Natural killer cell (primary cell): ENCODE data around the gene TRERF1. TPM values are rescaled to one million over a fixed set of nuclear protein-coding genes. Genes with fewer than 3 reads are reported as not detected.
A peak's percentile ranks its signal among the peaks of the same experiment; 100 is the strongest.

Experiments used
- ATAC-seq, 3 donors: fragments of 150-1000 bp in 2 of 3; fragments of 200-7000 bp in 1 of 3; cut with Tn5 transposase; 1 replicate in 1 of 3; 2 replicates in 2 of 3; pipeline ENCODE4 v1.10.0; 2021; ENCODE audit warnings: mild to moderate bottlenecking in 2 of 3, moderate library complexity in 2 of 3
- DNase-seq, 2 donors: peaks; one replicate each; pipeline versions ENCODE4 v3.0.0 to v3.0.0-alpha.2; 2013 to 2021; ENCODE audit warnings: mixed read lengths in 1 of 2
- H3K27ac ChIP-seq: one replicate; pipeline ENCODE4 v1.5.1; 2013; ENCODE audit warnings: mild to moderate bottlenecking, low read length
- H3K27me3 ChIP-seq: one replicate; pipeline ENCODE4 v1.6.1; 2013; ENCODE audit warnings: low read length; ENCODE audit not compliant: control insufficient read depth, insufficient read depth
- H3K36me3 ChIP-seq: one replicate; pipeline ENCODE4 v1.6.1; 2013; ENCODE audit warnings: low read length; ENCODE audit not compliant: control insufficient read depth, insufficient read depth
- H3K4me1 ChIP-seq: one replicate; pipeline ENCODE4 v1.6.1; 2013; ENCODE audit warnings: low read length; ENCODE audit not compliant: control insufficient read depth, insufficient read depth
- H3K4me3 ChIP-seq: one replicate; pipeline ENCODE4 v1.5.1; 2013; ENCODE audit warnings: low read length
- H3K9me3 ChIP-seq: one replicate; pipeline ENCODE4 v1.6.1; 2013; ENCODE audit warnings: low read length; ENCODE audit not compliant: control insufficient read depth, insufficient read depth
- H3K27ac Mint-ChIP-seq, 2 donors: one replicate each; pipeline ENCODE4 v1.8.0; 2022; ENCODE audit warnings: mild to moderate bottlenecking in 2 of 2, mixed read lengths in 2 of 2, moderate library complexity in 1 of 2
- H3K27me3 Mint-ChIP-seq, 2 donors: one replicate each; pipeline ENCODE4 v1.8.0; 2022; ENCODE audit warnings: low read depth in 2 of 2, mixed read lengths in 2 of 2
- H3K36me3 Mint-ChIP-seq: one replicate; pipeline ENCODE4 v1.8.0; 2022; ENCODE audit warnings: mixed read lengths
- H3K4me1 Mint-ChIP-seq, 2 donors: one replicate each; pipeline ENCODE4 v1.8.0; 2022; ENCODE audit warnings: mixed read lengths in 2 of 2
- H3K4me3 Mint-ChIP-seq: one replicate; pipeline ENCODE4 v1.8.0; 2022; ENCODE audit warnings: mild to moderate bottlenecking, moderate library complexity, mixed read lengths
- H3K9me3 Mint-ChIP-seq, 2 donors: one replicate each; pipeline ENCODE4 v1.8.0; 2022; ENCODE audit warnings: mixed read lengths in 2 of 2
- CTCF ChIP-seq: fragments of 200-600 bp; IDR thresholded peaks from one replicate; pipeline ENCODE4 v1.8.0; 2022; ENCODE audit warnings: antibody characterized with exemption
- WGBS: methylation state at CpG from one replicate; pipeline ENCODE4 v1.1.7; 2013; ENCODE audit warnings: missing lambda C conversion rate; ENCODE audit not compliant: insufficient coverage; 5-methylcytosine and 5-hydroxymethylcytosine counted together
- intact Hi-C: fragments of 100-400 bp; cut with micrococcal nuclease; formaldehyde crosslinking; loops from one replicate; pipeline ENCODE4 v1.14.2; 2022
- total RNA-seq, 4 donors: library from RNA; stranded (reverse); fragments of 120-200 nt in 1 of 4; gene quantifications; one replicate each; pipeline versions ENCODE4 v1.2.3 to v1.2.4, GENCODE V29; 2013 to 2022

TRERF1 gene
- total RNA-seq, 3 donors from 2014 or later (not counting 1 experiment from before 2014, with no cell fraction given): 34.6 to 42.3 (median 38.6) TPM

GRCh38 chr6:42276034-42276890 is 175.5 kb downstream of the TRERF1 start:
- TF ChIP-seq CTCF: no peak
- ATAC-seq (no peak), DNase-seq (no peak)
- no peak overlapping the region for H3K4me3 ChIP-seq
- WGBS: 81% methylated on average over 12 of the region's 13 CpGs
- Mint-ChIP-seq H3K27me3 (no peaks in the 10 kb centered on the region), H3K36me3 (no peaks in the 10 kb centered on the region), H3K27ac (peak overlapping the region; percentile 79 to 91), H3K4me1 (peaks cover 73 to 78% of the 10 kb centered on the region in 2 donors), H3K9me3 (no peaks in the 10 kb centered on the region), H3K4me3 (peak overlapping the region; percentile 13)
- peaks cover 61% of the 10 kb centered on the region for H3K4me1 ChIP-seq
- no peaks in the 10 kb centered on the region for H3K27me3 ChIP-seq
- H3K36me3 ChIP-seq: no peaks in the 10 kb centered on the region
- H3K27ac ChIP-seq: no peak overlapping the region
- H3K9me3 ChIP-seq: no peaks in the 10 kb centered on the region
- intact Hi-C loops: no loop called here

- no peak for TF ChIP-seq CTCF
- Mint-ChIP-seq H3K27me3 (no peaks in the 10 kb centered on the region), H3K9me3 (no peaks in the 10 kb centered on the region), H3K4me1 (peaks cover 65 to 71% of the 10 kb centered on the region in 2 donors), H3K27ac (peak overlapping the region; percentile 79 to 91), H3K4me3 (peak overlapping the region; percentile 13), H3K36me3 (no peaks in the 10 kb centered on the region)
- Histone ChIP-seq H3K4me1 (peaks cover 54% of the 10 kb centered on the region), H3K4me3 (no peak overlapping the region), H3K27me3 (no peaks in the 10 kb centered on the region), H3K27ac (no peak overlapping the region), H3K9me3 (no peaks in the 10 kb centered on the region), H3K36me3 (no peaks in the 10 kb centered on the region)
- DNase-seq (no peak), ATAC-seq (no peak)
- intact Hi-C loops: no loop called here
- 90% methylated on average over 12 of the region's 12 CpGs for WGBS
These were observed 176.2 kb downstream of the TRERF1 start for GRCh38 chr6:42275376-42276033.

- Histone ChIP-seq H3K4me3 (no peak overlapping the region), H3K27me3 (no peaks in the 10 kb centered on the region), H3K36me3 (no peaks in the 10 kb centered on the region), H3K27ac (no peak overlapping the region), H3K4me1 (peaks cover 49% of the 10 kb centered on the region), H3K9me3 (no peaks in the 10 kb centered on the region)
- DNase-seq (no peak), ATAC-seq (no peak)
- TF ChIP-seq CTCF: no peak
- Mint-ChIP-seq H3K4me1 (peaks cover 66 to 70% of the 10 kb centered on the region in 2 donors), H3K4me3 (no peak overlapping the region), H3K27me3 (no peaks in the 10 kb centered on the region), H3K36me3 (no peaks in the 10 kb centered on the region), H3K27ac (peak overlapping the region; percentile 79 to 91), H3K9me3 (no peaks in the 10 kb centered on the region)
- intact Hi-C loops: no loop called here
- WGBS: 91% methylated on average over 6 of the region's 6 CpGs
These were observed 176.8 kb downstream of the TRERF1 start for GRCh38 chr6:42274898-42275297.
